Activated naive CD4-positive, alpha-beta T cell treated with anti-CD3 and anti-CD28 coated beads for 36 hours (primary cell): ENCODE data around the gene ANK3. TPM values are rescaled to one million over a fixed set of nuclear protein-coding genes. Genes with fewer than 3 reads are reported as not detected.
"Not testable (repeated sequence)": the region's sequence is repeated elsewhere in the genome, so short reads cannot be mapped to it uniquely, and the experiment has no call there.

ENCODE experiments used
- CTCF ChIA-PET: fragments of 350-600 bp; sonication (Branson Sonifier 250); formaldehyde crosslinking; loops from one replicate; lab custom pipeline; 2021; ENCODE audit warnings: antibody characterized with exemption; lab: Charles Lee
- DNase-seq: peaks from one replicate; pipeline ENCODE4 v3.0.0-alpha.2; 2020
- H3K27ac Mint-ChIP-seq: one replicate; pipeline ENCODE4 v1.8.0; 2021; ENCODE audit warnings: mild to moderate bottlenecking, mixed read lengths
- H3K27me3 Mint-ChIP-seq: one replicate; pipeline ENCODE4 v1.8.0; 2021; ENCODE audit warnings: low read depth, mixed read lengths
- H3K36me3 Mint-ChIP-seq: one replicate; pipeline ENCODE4 v1.8.0; 2021; ENCODE audit warnings: low read depth, mixed read lengths
- H3K4me1 Mint-ChIP-seq: one replicate; pipeline ENCODE4 v1.8.0; 2021; ENCODE audit warnings: low read depth, mixed read lengths
- H3K4me3 Mint-ChIP-seq: one replicate; pipeline ENCODE4 v1.8.0; 2021; ENCODE audit warnings: mild to moderate bottlenecking, moderate library complexity, mixed read lengths
- H3K9me3 Mint-ChIP-seq: one replicate; pipeline ENCODE4 v1.8.0; 2021; ENCODE audit warnings: mixed read lengths
- intact Hi-C: fragments of 100-400 bp; cut with micrococcal nuclease; formaldehyde crosslinking; loops from one replicate; pipeline ENCODE4 v1.15.1; 2023
- total RNA-seq, 2 experiments: library from RNA; stranded (reverse); gene quantifications; one replicate each; pipeline ENCODE4 v1.2.3, GENCODE V29; 2021

Gene ANK3
- total RNA-seq, 2 experiments from 2014 or later, result 11.2 to 13.0 TPM

GRCh38 chr10:60293581-60294175 lies 96.0 kb downstream of the ANK3 start:
- Mint-ChIP-seq H3K36me3 (no peaks in the 10 kb centered on the region), H3K4me1 (no peaks in the 10 kb centered on the region), H3K27me3 (no peaks in the 10 kb centered on the region), H3K4me3 (no peak overlapping the region), H3K27ac (no peak overlapping the region), H3K9me3 (no peaks in the 10 kb centered on the region)
- DNase-seq, result no peak
- intact Hi-C loops, result no loop called here
- CTCF ChIA-PET, result interaction anchor here (0.7 to 1.3 kb wide), 2 partner anchors 9 to 140 kb away, joined by 3 read pairs; no protein-coding TSS in a partner anchor

- H3K36me3 Mint-ChIP-seq, result no peaks in the 10 kb centered on the region
- H3K27ac Mint-ChIP-seq, result no peak overlapping the region
Measured at GRCh38 chr10:60292998-60293397, 96.7 kb downstream of the ANK3 start.

GRCh38 chr10:60292536-60292935 lies 97.1 kb downstream of the ANK3 start:
- DNase-seq, H3K27me3 Mint-ChIP-seq, H3K27ac Mint-ChIP-seq, intact Hi-C loops, CTCF ChIA-PET, H3K9me3 Mint-ChIP-seq, H3K4me3 Mint-ChIP-seq, H3K4me1 Mint-ChIP-seq, H3K36me3 Mint-ChIP-seq: not testable (repeated sequence)

More at GRCh38 chr10:60292998-60293397, 96.7 kb downstream of the ANK3 start:
- CTCF ChIA-PET, result interaction anchor here (1.3 kb wide), 1 partner anchor 10 kb away, joined by 3 read pairs; no protein-coding TSS in a partner anchor
- Mint-ChIP-seq H3K4me3 (no peak overlapping the region), H3K4me1 (no peaks in the 10 kb centered on the region), H3K27me3 (no peaks in the 10 kb centered on the region), H3K9me3 (no peaks in the 10 kb centered on the region)
- intact Hi-C loops, result no loop called here
- no peak for DNase-seq

GRCh38 chr10:60291344-60291930 lies 98.2 kb downstream of the ANK3 start:
- Mint-ChIP-seq H3K9me3 (no peaks in the 10 kb centered on the region), H3K36me3 (no peaks in the 10 kb centered on the region), H3K27ac (no peak overlapping the region), H3K4me1 (no peaks in the 10 kb centered on the region), H3K27me3 (no peaks in the 10 kb centered on the region), H3K4me3 (no peak overlapping the region)
- CTCF ChIA-PET, result no interaction called here
- no peak for DNase-seq
- intact Hi-C loops, result no loop called here

GRCh38 chr10:60290558-60290957 lies 99.1 kb downstream of the ANK3 start:
- no peak overlapping the region for H3K4me3 Mint-ChIP-seq
- no peaks in the 10 kb centered on the region for H3K4me1 Mint-ChIP-seq
- no peaks in the 10 kb centered on the region for H3K27me3 Mint-ChIP-seq
- CTCF ChIA-PET, result no interaction called here
- no peaks in the 10 kb centered on the region for H3K9me3 Mint-ChIP-seq
- no peaks in the 10 kb centered on the region for H3K36me3 Mint-ChIP-seq
- DNase-seq, result no peak
- intact Hi-C loops, result no loop called here
- H3K27ac Mint-ChIP-seq, result no peak overlapping the region

GRCh38 chr10:60289800-60290199 lies 99.9 kb downstream of the ANK3 start:
- no peak overlapping the region for H3K27ac Mint-ChIP-seq

GRCh38 chr10:60288256-60288655 lies 101.4 kb downstream of the ANK3 start:
- H3K4me3 Mint-ChIP-seq, result no peak overlapping the region
- no peaks in the 10 kb centered on the region for H3K36me3 Mint-ChIP-seq
- intact Hi-C loops, result no loop called here
- CTCF ChIA-PET, result interaction anchor here (0.6 kb wide), 1 partner anchor 598 kb away, joined by 5 read pairs; no protein-coding TSS in a partner anchor
- no peaks in the 10 kb centered on the region for H3K9me3 Mint-ChIP-seq
- no peak overlapping the region for H3K27ac Mint-ChIP-seq
- DNase-seq, result no peak
- H3K27me3 Mint-ChIP-seq, result no peaks in the 10 kb centered on the region
- H3K4me1 Mint-ChIP-seq, result peaks cover 2% of the 10 kb centered on the region

More at GRCh38 chr10:60289800-60290199, 99.9 kb downstream of the ANK3 start:
- CTCF ChIA-PET, result interaction anchor here (0.6 kb wide), 1 partner anchor 56 kb away, joined by 3 read pairs; no protein-coding TSS in a partner anchor
- Mint-ChIP-seq H3K4me3 (no peak overlapping the region), H3K4me1 (peaks cover 1% of the 10 kb centered on the region), H3K36me3 (no peaks in the 10 kb centered on the region), H3K9me3 (no peaks in the 10 kb centered on the region), H3K27me3 (no peaks in the 10 kb centered on the region)
- intact Hi-C loops, result no loop called here
- DNase-seq, result no peak

- Mint-ChIP-seq H3K27ac (no peak overlapping the region), H3K4me3 (no peak overlapping the region), H3K4me1 (peaks cover 2% of the 10 kb centered on the region), H3K9me3 (no peaks in the 10 kb centered on the region), H3K36me3 (no peaks in the 10 kb centered on the region), H3K27me3 (no peaks in the 10 kb centered on the region)
- no peak for DNase-seq
- CTCF ChIA-PET, result no interaction called here
- intact Hi-C loops, result no loop called here
Measured at GRCh38 chr10:60286559-60286958, 103.1 kb downstream of the ANK3 start.

- H3K9me3 Mint-ChIP-seq, result no peaks in the 10 kb centered on the region
- CTCF ChIA-PET, result no interaction called here
- DNase-seq, result no peak
- no peak overlapping the region for H3K27ac Mint-ChIP-seq
- intact Hi-C loops, result no loop called here
- peaks cover 4% of the 10 kb centered on the region for H3K36me3 Mint-ChIP-seq
- H3K27me3 Mint-ChIP-seq, result no peaks in the 10 kb centered on the region
- no peak overlapping the region for H3K4me3 Mint-ChIP-seq
- H3K4me1 Mint-ChIP-seq, result peaks cover 2% of the 10 kb centered on the region
Measured at GRCh38 chr10:60283397-60283796, 106.3 kb downstream of the ANK3 start.

GRCh38 chr10:60282771-60283353 lies 106.8 kb downstream of the ANK3 start:
- no peak overlapping the region for H3K4me3 Mint-ChIP-seq
- H3K27me3 Mint-ChIP-seq, result no peaks in the 10 kb centered on the region
- H3K27ac Mint-ChIP-seq, result no peak overlapping the region
- DNase-seq, result no peak
- H3K9me3 Mint-ChIP-seq, result no peaks in the 10 kb centered on the region
- H3K36me3 Mint-ChIP-seq, result peaks cover 4% of the 10 kb centered on the region
- CTCF ChIA-PET, result no interaction called here
- H3K4me1 Mint-ChIP-seq, result peaks cover 2% of the 10 kb centered on the region
- intact Hi-C loops, result no loop called here

- Mint-ChIP-seq H3K4me1 (peaks cover 2% of the 10 kb centered on the region), H3K27me3 (no peaks in the 10 kb centered on the region), H3K36me3 (peaks cover 7% of the 10 kb centered on the region), H3K9me3 (no peaks in the 10 kb centered on the region), H3K4me3 (no peak overlapping the region), H3K27ac (no peak overlapping the region)
- intact Hi-C loops, result no loop called here
- no peak for DNase-seq
- CTCF ChIA-PET, result no interaction called here
Measured at GRCh38 chr10:60281792-60282353, 107.8 kb downstream of the ANK3 start.

- Mint-ChIP-seq H3K4me3 (no peak overlapping the region), H3K9me3 (no peaks in the 10 kb centered on the region), H3K27me3 (no peaks in the 10 kb centered on the region), H3K36me3 (peaks cover 7% of the 10 kb centered on the region), H3K27ac (no peak overlapping the region), H3K4me1 (peaks cover 2% of the 10 kb centered on the region)
- CTCF ChIA-PET, result no interaction called here
- intact Hi-C loops, result no loop called here
- DNase-seq, result no peak
Measured at GRCh38 chr10:60281331-60281730, 108.3 kb downstream of the ANK3 start.
